Activated CD4-positive, CD25-positive, alpha-beta regulatory T cell treated with anti-CD3 and anti-CD28 coated beads, Interleukin-2, amount 50 U/mL, for 72 hours (primary cell): Measurements from ENCODE around the gene CSNK1G1.
A peak's percentile ranks its signal among the peaks of the same experiment; 100 is the strongest.
"Not testable (repeated sequence)": the region's sequence is repeated elsewhere in the genome, so short reads cannot be mapped to it uniquely, and the experiment has no call there.

Experiments used
- DNase-seq: peaks from one replicate; pipeline ENCODE4 v3.0.0; 2021

CSNK1G1 gene

GRCh38 chr15:64355944-64356709, at the start of gene CSNK1G1:
Gene CSNK1G1, minus strand, starts transcription at chr15:64356173. Its CDS starts 55,674 bp downstream, at chr15:64300499.
- DNase-seq = peak; percentile 88

GRCh38 chr15:64400583-64400982, 44.6 kb upstream of the CSNK1G1 start:
- no peak for DNase-seq

DNA sequence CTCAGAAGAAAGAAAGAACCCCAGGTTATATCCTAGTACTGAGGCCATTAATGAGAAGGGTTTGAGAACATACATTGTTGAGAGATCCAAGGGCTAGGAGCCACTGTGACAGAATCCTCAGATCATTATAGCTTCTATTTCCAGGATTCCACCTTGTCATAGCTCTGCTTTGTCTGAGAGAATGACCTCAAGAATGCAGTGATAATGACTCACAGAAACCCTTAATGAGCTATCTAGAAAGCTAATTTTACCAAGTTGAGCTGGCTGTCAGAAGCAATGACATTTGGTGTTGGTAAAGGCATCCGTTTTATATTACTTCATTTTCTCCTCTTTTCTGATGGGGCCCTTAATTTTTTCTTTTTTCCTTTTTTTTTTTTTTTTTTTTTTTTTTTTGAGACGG, 42.6 kb upstream of the CSNK1G1 start:
- DNase-seq = no peak

- no peak for DNase-seq
These were observed 40.8 kb upstream of the CSNK1G1 start for GRCh38 chr15:64396789-64397188.

DNA sequence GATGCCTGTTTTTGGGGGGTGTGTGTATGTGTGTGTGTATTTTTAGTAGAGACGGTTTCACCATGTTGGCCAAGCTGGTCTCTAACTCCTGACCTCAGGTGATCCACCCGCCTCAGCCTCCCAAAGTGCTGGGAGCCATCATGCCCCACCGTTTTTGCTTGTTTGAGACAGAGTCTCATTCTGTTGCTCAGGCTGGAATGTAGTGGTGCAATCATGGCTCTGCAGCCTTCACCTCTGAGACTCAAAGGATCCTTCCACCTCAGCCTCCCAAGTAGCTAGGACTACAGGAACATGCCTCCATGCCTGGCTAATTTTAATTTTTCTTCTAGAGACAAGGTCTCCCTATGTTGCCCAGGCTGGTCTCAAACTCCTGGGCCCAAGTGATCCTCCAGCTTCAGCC, 36.5 kb upstream of the CSNK1G1 start:
- not testable (repeated sequence) for DNase-seq

- DNase-seq = no peak
These were observed 33.1 kb upstream of the CSNK1G1 start for GRCh38 chr15:64389036-64389435.

- peak; percentile 93 for DNase-seq
These were observed 31.7 kb upstream of the CSNK1G1 start, which contains the start of gene TRIP4 for GRCh38 chr15:64387562-64388168. Gene TRIP4, plus strand, starts transcription at chr15:64387836. Its CDS starts 28 bp downstream, at chr15:64387864.

DNA sequence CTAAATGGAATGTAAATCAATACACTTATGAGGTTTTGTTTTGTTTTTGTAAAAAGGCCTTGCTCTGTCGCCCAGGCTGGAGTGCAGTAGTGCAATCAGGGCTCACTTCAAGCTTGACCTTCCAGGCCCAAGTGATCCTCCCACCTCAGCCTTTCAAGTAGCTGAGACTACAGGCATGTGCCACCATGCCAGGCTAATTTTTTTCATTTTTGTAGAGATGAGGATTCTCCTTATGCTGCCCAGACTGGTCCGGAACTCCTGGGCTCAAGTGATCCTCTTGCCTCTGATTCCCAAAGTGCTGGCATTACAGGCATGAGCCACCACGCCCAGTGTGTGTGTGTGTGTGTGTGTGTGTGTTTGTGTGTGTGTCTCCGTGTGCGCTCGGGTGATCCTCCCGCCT, 30.3 kb upstream of the CSNK1G1 start:
- no peak for DNase-seq

- DNase-seq = no peak
These were observed 27.8 kb upstream of the CSNK1G1 start for GRCh38 chr15:64383760-64384159.

DNA sequence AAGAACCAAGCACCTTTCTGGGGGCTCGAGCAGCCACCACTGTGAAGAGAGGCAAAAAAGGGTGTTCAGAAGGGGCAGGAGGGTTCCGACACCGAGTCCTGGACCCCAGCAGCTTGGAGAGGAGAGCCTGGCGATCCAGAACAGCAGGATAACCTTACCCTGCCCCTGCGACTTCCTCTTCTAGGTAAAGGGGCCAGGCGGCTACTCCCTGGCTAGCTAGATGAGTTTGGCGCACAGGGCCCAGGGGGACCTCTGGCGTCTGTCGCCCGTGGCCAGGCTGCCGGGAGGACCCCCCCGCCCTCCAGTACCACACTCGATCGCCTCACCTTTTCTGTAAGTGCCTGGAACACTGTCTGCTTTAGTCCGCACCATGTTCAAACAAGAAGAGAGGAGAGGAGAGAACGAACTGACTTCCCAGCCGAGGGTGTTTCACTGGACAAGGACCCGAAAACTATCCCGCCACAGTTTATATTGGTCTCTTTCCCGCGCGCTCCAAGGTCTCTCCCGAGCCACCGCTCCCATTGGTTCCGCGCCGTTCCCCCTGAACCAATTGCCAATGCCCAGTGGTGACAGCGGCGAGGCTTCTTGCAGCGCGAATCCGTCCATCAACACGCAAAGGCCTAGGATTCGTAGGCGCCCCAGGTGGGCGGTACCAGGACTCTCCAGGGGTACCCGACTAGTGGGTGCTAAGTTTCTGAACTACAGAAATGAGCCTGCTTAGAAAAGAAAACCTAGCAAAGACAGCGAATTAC, 25.2 kb upstream of the CSNK1G1 start, which contains the start of gene PCLAF:
PCLAF (minus strand) TSS at position 442 of the 752 bp plus-strand sequence; CDS start at position 372, 70 bp downstream.
- peak; percentile 87 for DNase-seq

DNA sequence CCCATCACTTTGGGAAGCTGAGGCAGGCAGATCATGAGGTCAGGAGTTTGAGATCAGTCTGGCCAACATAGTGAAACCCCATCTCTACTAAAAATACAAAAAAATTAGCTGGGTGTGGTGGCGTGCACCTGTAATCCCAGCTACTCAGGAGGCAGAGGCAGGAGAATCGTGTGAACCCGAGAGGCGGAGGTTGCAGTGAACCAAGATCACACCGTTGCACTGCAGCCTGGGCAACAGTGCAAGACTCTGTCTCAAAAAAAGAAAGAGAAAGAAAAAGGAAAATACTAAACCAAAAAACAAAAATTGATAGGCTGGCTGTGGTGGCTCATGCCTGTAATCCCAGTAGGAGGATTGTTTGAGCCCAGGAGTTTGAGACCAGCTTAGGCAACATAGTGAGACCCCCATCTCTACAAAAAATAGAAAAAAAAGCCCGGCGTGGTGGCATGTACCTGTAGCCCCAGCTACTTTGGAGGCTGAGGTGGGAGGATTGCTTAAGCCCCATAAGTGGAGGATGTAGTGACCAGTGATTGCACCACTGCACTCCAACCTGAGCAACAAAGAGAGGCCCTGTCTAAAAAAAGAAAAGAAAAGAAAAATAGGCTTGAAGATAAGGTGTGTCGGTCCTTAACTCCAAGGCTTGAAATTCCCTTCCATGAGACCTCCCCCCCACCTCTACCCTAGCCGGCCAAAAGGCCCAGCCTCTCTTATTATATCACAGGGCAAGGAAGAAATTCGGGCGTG, 24.3 kb upstream of the CSNK1G1 start:
- not testable (repeated sequence) for DNase-seq

- DNase-seq = no peak
These were observed 23.4 kb upstream of the CSNK1G1 start for GRCh38 chr15:64379216-64379960.

DNA sequence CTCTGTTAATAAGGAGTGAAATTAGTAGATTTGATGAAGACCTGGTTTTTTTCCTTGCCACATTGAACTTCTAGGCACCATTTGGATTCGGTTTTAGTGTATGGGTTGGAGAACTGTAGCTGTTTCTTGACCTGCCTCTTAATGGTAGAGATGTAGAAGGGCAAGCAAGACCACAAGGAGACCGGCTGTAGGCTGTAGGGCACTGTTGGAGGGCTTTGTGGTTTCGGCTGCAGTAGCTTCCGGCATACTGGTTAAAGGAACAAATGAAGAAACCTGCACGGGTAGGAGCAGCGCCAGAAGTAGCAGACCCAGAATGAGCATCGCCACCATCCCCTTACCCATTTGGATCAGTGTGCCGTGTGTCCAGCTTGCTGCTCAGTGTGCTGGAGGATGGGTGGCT, 17.4 kb upstream of the CSNK1G1 start:
- no peak for DNase-seq

DNA sequence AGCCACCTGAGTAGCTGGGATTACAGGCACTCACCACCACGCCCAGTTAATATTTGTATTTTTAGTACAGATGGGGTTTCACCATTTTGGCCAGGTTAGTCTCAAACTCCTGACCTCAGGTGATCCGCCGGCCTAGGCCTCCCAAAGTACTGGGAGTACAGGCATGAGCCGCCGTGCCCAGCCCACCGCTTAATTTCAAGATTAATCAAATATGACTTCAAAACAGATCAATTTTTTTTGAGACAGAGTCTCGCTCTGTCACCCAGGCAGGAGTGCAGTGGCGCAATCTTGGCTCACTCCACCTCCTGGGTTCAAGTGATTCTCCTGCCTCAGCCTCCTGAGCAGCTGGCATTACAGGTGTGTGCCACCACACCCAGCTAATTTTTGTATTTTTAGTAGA, 15.4 kb upstream of the CSNK1G1 start:
- DNase-seq = not testable (repeated sequence)

GRCh38 chr15:64369078-64369607, 13.2 kb upstream of the CSNK1G1 start:
- no peak for DNase-seq

DNA sequence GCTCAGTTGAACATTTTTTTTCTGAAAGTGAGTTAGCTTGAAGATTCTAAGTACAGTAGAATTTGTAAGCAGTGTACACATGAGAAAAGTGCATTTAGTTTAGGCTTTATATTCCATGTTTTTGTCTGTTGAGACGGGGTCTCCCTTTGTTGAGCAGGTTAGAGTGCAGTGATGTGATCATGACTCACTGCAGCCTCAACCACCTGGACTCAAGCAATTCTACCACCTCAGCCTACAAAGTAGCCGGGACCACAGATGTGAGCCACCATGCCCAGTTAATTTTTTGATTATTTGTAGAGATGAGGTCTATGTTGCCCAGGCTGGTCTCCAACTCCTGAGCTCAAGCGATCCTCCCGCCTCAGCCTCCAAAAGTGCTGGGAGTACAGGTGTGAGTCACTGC, 5.3 kb upstream of the CSNK1G1 start:
- DNase-seq = no peak

DNA sequence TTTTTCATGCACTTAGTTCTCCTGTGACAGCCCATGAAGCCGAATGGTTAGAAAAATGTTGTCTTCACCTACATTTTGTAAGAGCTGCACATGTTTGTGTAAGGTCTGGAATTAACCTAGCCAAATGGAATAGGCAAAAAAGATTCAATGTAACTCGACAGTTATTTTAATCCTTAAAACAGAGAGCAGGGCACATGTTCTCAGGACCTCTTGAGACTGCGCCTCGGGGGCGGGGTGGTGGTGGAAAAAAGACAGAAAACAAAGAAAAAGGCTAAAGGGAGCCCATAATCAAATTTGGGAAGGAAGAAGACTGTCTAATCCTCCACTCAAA, 702 bp upstream of the CSNK1G1 start:
- DNase-seq = no peak

GRCh38 chr15:64355348-64355943, 527 bp downstream of the CSNK1G1 start:
- no peak for DNase-seq

GRCh38 chr15:64354688-64355344, 1.2 kb downstream of the CSNK1G1 start:
- no peak for DNase-seq

DNA sequence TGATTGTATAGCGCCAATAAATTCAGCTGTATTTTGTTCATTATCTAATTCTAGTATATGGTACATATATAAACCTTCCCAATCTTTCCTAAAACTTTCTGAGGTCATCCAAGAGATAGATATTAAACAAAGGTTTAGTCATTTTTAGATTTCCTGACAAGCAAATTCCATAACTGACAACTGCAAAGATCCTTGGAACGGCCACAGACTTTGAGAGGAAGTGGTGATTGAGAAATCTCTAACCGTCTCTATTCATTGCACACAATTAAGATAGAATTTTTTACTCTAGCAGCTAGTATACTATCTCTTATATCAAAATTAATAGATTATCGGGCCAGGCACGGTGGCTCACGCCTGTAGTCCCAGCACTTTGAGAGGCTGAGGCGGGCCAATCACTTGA, 4.7 kb downstream of the CSNK1G1 start:
- no peak for DNase-seq

DNA sequence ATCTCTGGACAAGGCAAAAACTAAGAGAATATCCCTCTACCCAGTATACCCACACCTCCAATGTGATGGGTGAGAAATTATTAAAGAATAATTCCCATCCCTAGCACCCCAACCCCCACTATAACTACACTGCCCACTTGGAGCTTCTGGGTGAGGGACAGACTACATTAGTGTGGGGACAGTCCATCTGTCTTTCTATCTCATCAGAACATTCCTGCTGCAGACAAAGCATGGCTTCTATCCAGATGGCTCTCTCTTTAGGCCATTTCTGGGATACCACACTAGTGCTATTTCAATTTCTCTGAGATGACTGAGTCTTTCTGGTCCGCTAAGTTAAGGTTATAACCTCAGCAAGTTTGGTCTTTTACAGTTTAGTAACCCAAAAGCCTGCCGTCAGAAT, 6.6 kb downstream of the CSNK1G1 start:
- DNase-seq = no peak
